HepG2 (cell line): Measurements from ENCODE around the gene NARS2. TPM values are rescaled to one million over a fixed set of nuclear protein-coding genes. Genes with fewer than 3 reads are reported as not detected.

ENCODE experiments used
- ATAC-seq: fragments of 200-7000 bp; cut with Tn5 transposase; 3 replicates; pipeline ENCODE4 v1.9.1; 2020; ENCODE audit warnings: mild to moderate bottlenecking, moderate library complexity
- BruUV-seq: library from RNA; stranded (reverse); fragments of 400-500 nt; replicated peaks from 2 replicates; lab custom pipeline; 2021; lab: Mats Ljungman, UMichigan
- CTCF ChIA-PET: fragments of 300-600 bp; formaldehyde crosslinking; extraction: SDS; loops from one replicate; lab custom pipeline; 2021; ENCODE audit warnings: low total read pairs, inconsistent platforms, low intra/inter-chr PET ratio; lab: Yijun Ruan, JAX
- POLR2A ChIA-PET: fragments of 350-600 bp; sonication (Branson Sonifier 250); formaldehyde crosslinking; loops from one replicate; lab custom pipeline; 2020; ENCODE audit warnings: antibody characterized with exemption, inconsistent platforms; lab: Yijun Ruan, JAX
- DNase-seq: peaks from one replicate; pipeline ENCODE4 v3.0.0-alpha.2; 2015; ENCODE audit warnings: low spot score
- FAIRE-seq: peaks from 3 replicates; lab custom pipeline; 2011; peaks lifted over from hg19 to GRCh38; lab: Jason Lieb, UNC
- H2AFZ ChIP-seq: one replicate; pipeline ENCODE4 v1.6.1; 2011; ENCODE audit warnings: low read length, inconsistent platforms
- H3K27ac ChIP-seq: fragments of 300-600 bp; 3 replicates; pipeline ENCODE4 v1.8.0; 2011; ENCODE audit warnings: mixed run types, mild to moderate bottlenecking, mixed read lengths, low read length, inconsistent platforms; ENCODE audit not compliant: insufficient read depth; ENCODE audit errors: extremely low read length
- H3K27me3 ChIP-seq, 2 experiments: fragments of 200-600 bp in 1 of 2; 2 replicates in 1 of 2; 3 replicates in 1 of 2; pipeline versions ENCODE4 v1.6.0 to v1.8.0; 2011; ENCODE audit warnings: low read length in 2 of 2, mild to moderate bottlenecking in 2 of 2, moderate library complexity in 2 of 2, inconsistent platforms in 1 of 2; ENCODE audit not compliant: insufficient read depth in 2 of 2, control insufficient read depth in 1 of 2
- H3K36me3 ChIP-seq, 2 experiments: fragments of 200-600 bp in 1 of 2; replicated peaks in 1 of 2; 2 replicates in 1 of 2; 3 replicates in 1 of 2; pipeline versions ENCODE4 v1.5.1 to v1.8.0; 2011; ENCODE audit warnings: low read length in 2 of 2, inconsistent platforms in 1 of 2; ENCODE audit not compliant: insufficient read depth in 2 of 2, control insufficient read depth in 1 of 2
- H3K4me1 ChIP-seq: 2 replicates; pipeline ENCODE4 v1.5.1; 2012; ENCODE audit warnings: low read length, inconsistent platforms; ENCODE audit not compliant: insufficient read depth
- H3K4me2 ChIP-seq: 2 replicates; pipeline ENCODE4 v1.6.0; 2011; ENCODE audit warnings: low read depth, low read length, inconsistent platforms
- H3K4me3 ChIP-seq, 3 experiments: fragments of 200-600 bp in 1 of 3; sonication (generic), shearing (Covaris generic) in 1 of 3; replicated peaks in 1 of 3; 2 replicates each; pipeline ENCODE4 v1.5.1; 2011 to 2016; ENCODE audit warnings: low read length in 3 of 3, inconsistent platforms in 2 of 3, low read depth in 2 of 3, mild to moderate bottlenecking in 2 of 3, control low read depth in 1 of 3, mixed read lengths in 1 of 3; ENCODE audit not compliant: insufficient read depth in 1 of 3
- H3K79me2 ChIP-seq: one replicate; pipeline ENCODE4 v1.6.1; 2011; ENCODE audit warnings: low read length, inconsistent platforms; ENCODE audit not compliant: insufficient read depth
- H3K9ac ChIP-seq: 2 replicates; pipeline ENCODE4 v1.6.0; 2011; ENCODE audit warnings: mild to moderate bottlenecking, low read depth, low read length, inconsistent platforms; ENCODE audit not compliant: insufficient read depth
- H3K9me3 ChIP-seq: 2 replicates; pipeline ENCODE4 v1.5.1; 2012; ENCODE audit warnings: mild to moderate bottlenecking, low read length
- H4K20me1 ChIP-seq: 2 replicates; pipeline ENCODE4 v1.6.0; 2011; ENCODE audit warnings: inconsistent platforms, mild to moderate bottlenecking, low read length, moderate library complexity; ENCODE audit not compliant: insufficient read depth
- ATF7 ChIP-seq, 2 experiments: fragments of 450-650 bp in 1 of 2; sonication (generic) in 1 of 2; formaldehyde crosslinking in 1 of 2; IDR thresholded peaks; 2 replicates each; pipeline versions ENCODE4 v1.4.0 to v1.6.1; 2016 to 2020; ENCODE audit warnings: antibody characterized with exemption in 1 of 2, mild to moderate bottlenecking in 1 of 2, missing genetic modification reagents in 1 of 2
- EP300 ChIP-seq, 3 experiments: sonication (generic) in 1 of 3; formaldehyde crosslinking in 1 of 3; IDR thresholded peaks; 2 replicates each; pipeline versions ENCODE4 v1.5.1 to v1.6.1; 2011 to 2020; ENCODE audit warnings: low read depth in 2 of 3, low read length in 2 of 3, borderline replicate concordance in 1 of 3, improper control_type of control experiment in 1 of 3, mild to moderate bottlenecking in 1 of 3, missing genetic modification reagents in 1 of 3, moderate library complexity in 1 of 3
- HHEX ChIP-seq: IDR thresholded peaks from 2 replicates; pipeline ENCODE4 v1.6.1; 2016; ENCODE audit warnings: control low read depth
- SIN3B ChIP-seq: fragments of 150-350 bp; IDR thresholded peaks from 2 replicates; pipeline ENCODE4 v1.6.1; 2014; ENCODE audit warnings: low read length
- TARDBP ChIP-seq: sonication (generic); formaldehyde crosslinking; IDR thresholded peaks from 2 replicates; pipeline ENCODE4 v1.8.0; 2022; ENCODE audit warnings: mild to moderate bottlenecking, missing genetic modification reagents
- TGIF2 ChIP-seq: IDR thresholded peaks from 2 replicates; pipeline ENCODE4 v1.6.1; 2016; ENCODE audit warnings: control low read depth, missing compliant biosample characterization
- TP53 ChIP-seq: sonication (generic); formaldehyde crosslinking; conservative IDR thresholded peaks from 2 replicates; pipeline ENCODE4 v1.4.0; 2020; ENCODE audit warnings: missing genetic modification reagents
- ZMYM2 ChIP-seq: sonication (generic); formaldehyde crosslinking; IDR thresholded peaks from 2 replicates; pipeline ENCODE4 v1.8.0; 2022; ENCODE audit warnings: mild to moderate bottlenecking, missing genetic modification reagents
- ZNF770 ChIP-seq: sonication (generic); formaldehyde crosslinking; IDR thresholded peaks from 2 replicates; pipeline ENCODE4 v1.5.0; 2020; ENCODE audit warnings: mild to moderate bottlenecking, missing genetic modification reagents
- WGBS: methylation state at CpG from one replicate; pipeline ENCODE4 v1.1.6; 2017; ENCODE audit warnings: low lambda C conversion rate; 5-methylcytosine and 5-hydroxymethylcytosine counted together
- in situ Hi-C: cut with HindIII; loops from 2 replicates; pipeline ENCODE4 v1.10.0; 2017; ENCODE audit warnings: low pct_unique_long_range_greater_than_20kb; ENCODE audit not compliant: extremely low pct_ligation_motif_present
- intact Hi-C: fragments of 100-400 bp; cut with micrococcal nuclease; formaldehyde crosslinking; loops from one replicate; pipeline ENCODE4 v1.10.0; 2022; ENCODE audit not compliant: unreplicated experiment
- polyA plus RNA-seq, 8 experiments: library from polyadenylated mRNA; depleted of rRNA in 3 of 8; stranded (reverse) in 7 of 8; unstranded in 1 of 8; fragments of >200 nt; fragmentation: Illumina TruSeq in 4 of 8; extraction: Trizol in 4 of 8; gene quantifications; 2 replicates each; pipeline versions ENCODE4 v1.2.1 to v1.2.3, GENCODE V29; 2011 to 2016; ENCODE audit warnings: low read depth in 4 of 8, missing spikeins in 1 of 8, mixed read lengths in 1 of 8; ENCODE audit not compliant: insufficient read depth in 1 of 8
- total RNA-seq, 5 experiments: library from RNA; depleted of rRNA; stranded (reverse); fragments of >200 nt; fragmentation: Illumina TruSeq; extraction: Trizol; gene quantifications; 2 replicates each; pipeline ENCODE4 v1.2.3, GENCODE V29; 2016; ENCODE audit warnings: low read depth in 1 of 5
- TF ChIP-seq, protein P1 (sequence below): sonication (generic); formaldehyde crosslinking; IDR thresholded peaks from 2 replicates; pipeline ENCODE4 v1.5.1; 2020; ENCODE audit warnings: missing genetic modification reagents, mild to moderate bottlenecking, borderline replicate concordance

Gene NARS2
- total and polyA plus RNA-seq, 2 of the 13 experiments (the other 11 are each of a cell fraction or from before 2014, with no cell fraction given) = 45.9 to 65.0 TPM

- TF ChIP-seq TARDBP = no peak
Measured at GRCh38 chr11:78402847-78403246, 171.8 kb downstream of the NARS2 start (continued).

DNA sequence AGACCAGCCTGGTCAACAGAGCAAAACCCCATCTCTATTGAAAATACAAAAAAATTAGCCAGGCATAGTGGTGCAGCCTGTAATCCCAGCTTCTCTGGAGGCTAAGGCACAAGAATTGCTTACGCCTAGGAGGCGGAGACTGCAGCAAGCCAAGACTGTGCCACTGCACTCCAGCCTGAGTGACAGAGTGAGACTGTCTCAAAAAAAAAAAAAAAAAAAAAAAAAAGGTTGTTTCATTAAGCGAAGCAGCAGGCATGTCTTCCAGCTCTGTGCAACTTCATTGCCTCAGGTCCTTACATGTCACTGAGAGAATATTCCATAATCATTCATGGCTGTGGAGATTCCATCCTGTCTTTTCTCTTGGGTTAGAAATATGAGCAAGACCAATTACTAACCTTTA lies 174.0 kb downstream of the NARS2 start:
- DNase-seq (no peak), FAIRE-seq (no peak), ATAC-seq (no peak)
- BruUV-seq = no TSS peak
- Histone ChIP-seq H3K4me1 (0 out of 2 replicates have a peak, but pooled peaks cover under 1% of the 10 kb centered on the region), H3K9ac (no peak overlapping the region), H2AFZ (no peak overlapping the region), H3K27ac (no peak overlapping the region), H3K36me3 (no peaks in the 10 kb centered on the region), H3K79me2 (peaks cover 4% of the 10 kb centered on the region), H3K27me3 (no peaks in the 10 kb centered on the region), H3K4me2 (no peak overlapping the region), H4K20me1 (no peaks in the 10 kb centered on the region), H3K4me3 (no peak overlapping the region), H3K9me3 (no peaks in the 10 kb centered on the region)
- ChIA-PET POLR2A (interaction anchor here (1.0 kb wide), 1 partner anchor 261 kb away, joined by 3 read pairs; no protein-coding TSS in a partner anchor), CTCF (no interaction called here)
- in situ Hi-C loops = no loop called here
- 98% methylated on average over 3 of the region's 3 CpGs for WGBS
- intact Hi-C loops = no loop called here
- TF ChIP-seq ZMYM2 (CRISPR knock-in tag) = no peak
- TF ChIP-seq EP300 (IDR thresholded peaks at IDR 0.05; ENCODE audit: low read depth in 2 of 2, low read length in 2 of 2) = no peak
- TF ChIP-seq EP300 (CRISPR knock-in tag; IDR thresholded peaks at IDR 0.05; ENCODE audit: borderline replicate concordance) = no peak
- TF ChIP-seq, protein P1, sequence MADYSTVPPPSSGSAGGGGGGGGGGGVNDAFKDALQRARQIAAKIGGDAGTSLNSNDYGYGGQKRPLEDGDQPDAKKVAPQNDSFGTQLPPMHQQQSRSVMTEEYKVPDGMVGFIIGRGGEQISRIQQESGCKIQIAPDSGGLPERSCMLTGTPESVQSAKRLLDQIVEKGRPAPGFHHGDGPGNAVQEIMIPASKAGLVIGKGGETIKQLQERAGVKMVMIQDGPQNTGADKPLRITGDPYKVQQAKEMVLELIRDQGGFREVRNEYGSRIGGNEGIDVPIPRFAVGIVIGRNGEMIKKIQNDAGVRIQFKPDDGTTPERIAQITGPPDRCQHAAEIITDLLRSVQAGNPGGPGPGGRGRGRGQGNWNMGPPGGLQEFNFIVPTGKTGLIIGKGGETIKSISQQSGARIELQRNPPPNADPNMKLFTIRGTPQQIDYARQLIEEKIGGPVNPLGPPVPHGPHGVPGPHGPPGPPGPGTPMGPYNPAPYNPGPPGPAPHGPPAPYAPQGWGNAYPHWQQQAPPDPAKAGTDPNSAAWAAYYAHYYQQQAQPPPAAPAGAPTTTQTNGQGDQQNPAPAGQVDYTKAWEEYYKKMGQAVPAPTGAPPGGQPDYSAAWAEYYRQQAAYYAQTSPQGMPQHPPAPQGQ (CRISPR knock-in tag) = no peak
- TF ChIP-seq ZNF770 (CRISPR knock-in tag) = no peak
- no peak for TF ChIP-seq TGIF2
- no peak for TF ChIP-seq SIN3B
- TF ChIP-seq ATF7 (IDR thresholded peaks at IDR 0.05) = no peak
- TF ChIP-seq ATF7 (CRISPR knock-in tag; IDR thresholded peaks at IDR 0.05) = no peak
- no peak for TF ChIP-seq TP53 (CRISPR knock-in tag)
- TF ChIP-seq HHEX (CRISPR knock-in tag) = no peak
